ENCODE measurements around the gene UACA. TPM values are rescaled to one million over a fixed set of nuclear protein-coding genes. Genes with fewer than 3 reads are reported as not detected.

Gene UACA
- total RNA-seq, 2 donors from 2014 or later: 16.3 to 35.2 TPM

GRCh38 chr15:70783610-70784022 is 20.3 kb upstream of the UACA start:
- no peak for DNase-seq (ENCODE audit: low spot score)
- intact Hi-C loops (cut with DNase I): no loop called here
- Histone ChIP-seq H3K4me1 (replicated peaks) (no peaks in the 10 kb centered on the region), H3K4me3 (no peak overlapping the region), H3K27me3 (replicated peaks; ENCODE audit: insufficient read depth) (no peaks in the 10 kb centered on the region), H3K9me3 (no peaks in the 10 kb centered on the region), H3K27ac (no peak overlapping the region), H3K36me3 (no peaks in the 10 kb centered on the region)
- WGBS: 71% methylated on average over 6 of the region's 6 CpGs
- TF ChIP-seq POLR2A (IDR thresholded peaks at IDR 0.05) (no peak), POLR2AphosphoS5 (IDR thresholded peaks at IDR 0.05) (no peak)
- TF ChIP-seq, protein P1, sequence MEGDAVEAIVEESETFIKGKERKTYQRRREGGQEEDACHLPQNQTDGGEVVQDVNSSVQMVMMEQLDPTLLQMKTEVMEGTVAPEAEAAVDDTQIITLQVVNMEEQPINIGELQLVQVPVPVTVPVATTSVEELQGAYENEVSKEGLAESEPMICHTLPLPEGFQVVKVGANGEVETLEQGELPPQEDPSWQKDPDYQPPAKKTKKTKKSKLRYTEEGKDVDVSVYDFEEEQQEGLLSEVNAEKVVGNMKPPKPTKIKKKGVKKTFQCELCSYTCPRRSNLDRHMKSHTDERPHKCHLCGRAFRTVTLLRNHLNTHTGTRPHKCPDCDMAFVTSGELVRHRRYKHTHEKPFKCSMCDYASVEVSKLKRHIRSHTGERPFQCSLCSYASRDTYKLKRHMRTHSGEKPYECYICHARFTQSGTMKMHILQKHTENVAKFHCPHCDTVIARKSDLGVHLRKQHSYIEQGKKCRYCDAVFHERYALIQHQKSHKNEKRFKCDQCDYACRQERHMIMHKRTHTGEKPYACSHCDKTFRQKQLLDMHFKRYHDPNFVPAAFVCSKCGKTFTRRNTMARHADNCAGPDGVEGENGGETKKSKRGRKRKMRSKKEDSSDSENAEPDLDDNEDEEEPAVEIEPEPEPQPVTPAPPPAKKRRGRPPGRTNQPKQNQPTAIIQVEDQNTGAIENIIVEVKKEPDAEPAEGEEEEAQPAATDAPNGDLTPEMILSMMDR (IDR thresholded peaks at IDR 0.05): no peak

DNA sequence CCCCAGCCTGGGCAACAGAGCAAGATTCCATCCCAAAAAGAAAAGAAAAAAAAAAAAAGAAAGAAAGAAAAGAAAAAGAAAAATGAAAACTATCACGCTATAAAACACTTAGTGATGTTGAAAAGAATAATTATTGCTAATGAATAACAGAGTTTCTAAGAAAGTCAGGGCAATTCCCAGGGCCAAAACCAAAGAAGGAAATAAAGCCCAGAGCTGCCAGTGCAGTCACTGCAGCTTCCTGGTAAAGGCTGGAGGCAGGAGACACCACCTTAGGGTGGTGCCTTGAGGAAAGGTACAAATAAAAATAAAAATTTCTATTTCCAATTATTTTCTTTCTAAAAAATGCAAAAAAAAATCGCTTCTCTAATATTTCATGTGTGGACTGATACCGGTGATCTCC is 19.7 kb upstream of the UACA start:
- H3K27me3 ChIP-seq (replicated peaks; ENCODE audit: insufficient read depth): no peaks in the 10 kb centered on the region
- H3K27ac ChIP-seq: no peak overlapping the region
- no peaks in the 10 kb centered on the region for H3K36me3 ChIP-seq
- no peaks in the 10 kb centered on the region for H3K9me3 ChIP-seq
- intact Hi-C loops (cut with DNase I): no loop called here
- TF ChIP-seq POLR2A (IDR thresholded peaks at IDR 0.05) (no peak), POLR2AphosphoS5 (IDR thresholded peaks at IDR 0.05) (no peak)
- TF ChIP-seq, protein P1 (IDR thresholded peaks at IDR 0.05): no peak
- no peak overlapping the region for H3K4me3 ChIP-seq
- WGBS: 89% methylated on average over 3 of the region's 3 CpGs
- DNase-seq (ENCODE audit: low spot score): no peak
- no peaks in the 10 kb centered on the region for H3K4me1 ChIP-seq (replicated peaks)

DNA sequence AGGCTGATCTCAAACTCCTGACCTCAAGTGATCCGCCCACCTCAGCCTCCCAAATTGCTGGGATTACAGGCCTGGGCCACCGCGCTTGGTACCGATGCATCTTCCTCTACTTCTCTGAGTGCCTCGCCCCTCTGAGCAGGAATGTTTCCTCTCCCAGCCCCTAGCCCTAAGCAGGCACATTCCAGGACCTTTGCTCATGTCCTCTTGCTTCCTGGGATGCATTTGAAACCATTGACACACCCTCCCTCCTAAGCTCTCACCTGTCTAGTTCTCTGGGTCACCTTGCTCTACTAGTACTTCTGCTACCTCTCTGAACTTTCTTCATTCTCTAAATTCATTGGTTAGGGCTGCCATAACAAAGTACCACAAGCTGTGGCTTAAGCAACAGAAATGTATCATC is 17.9 kb upstream of the UACA start:
- no peaks in the 10 kb centered on the region for H3K9me3 ChIP-seq
- WGBS: 96% methylated on average over 5 of the region's 5 CpGs
- H3K27ac ChIP-seq: no peak overlapping the region
- intact Hi-C loops (cut with DNase I): no loop called here
- H3K4me1 ChIP-seq (replicated peaks): no peaks in the 10 kb centered on the region
- DNase-seq (ENCODE audit: low spot score): no peak
- TF ChIP-seq POLR2A (IDR thresholded peaks at IDR 0.05): no peak
- TF ChIP-seq, protein P1 (IDR thresholded peaks at IDR 0.05): no peak
- no peak for TF ChIP-seq POLR2AphosphoS5 (IDR thresholded peaks at IDR 0.05)
- H3K4me3 ChIP-seq: no peak overlapping the region
- H3K36me3 ChIP-seq: no peaks in the 10 kb centered on the region
- no peaks in the 10 kb centered on the region for H3K27me3 ChIP-seq (replicated peaks; ENCODE audit: insufficient read depth)

GRCh38 chr15:70778258-70779076 is 15.1 kb upstream of the UACA start:
- H3K36me3 ChIP-seq: no peaks in the 10 kb centered on the region
- intact Hi-C loops (cut with DNase I): no loop called here
- H3K4me3 ChIP-seq: no peak overlapping the region
- TF ChIP-seq, protein P1 (IDR thresholded peaks at IDR 0.05): no peak
- TF ChIP-seq POLR2A (IDR thresholded peaks at IDR 0.05) (no peak), POLR2AphosphoS5 (IDR thresholded peaks at IDR 0.05) (no peak)
- H3K27me3 ChIP-seq (replicated peaks; ENCODE audit: insufficient read depth): no peaks in the 10 kb centered on the region
- WGBS: 55% methylated on average over 3 of the region's 3 CpGs
- no peak overlapping the region for H3K27ac ChIP-seq
- H3K9me3 ChIP-seq: no peaks in the 10 kb centered on the region
- no peaks in the 10 kb centered on the region for H3K4me1 ChIP-seq (replicated peaks)
- no peak for DNase-seq (ENCODE audit: low spot score)
